GM21526 (cell line): Measurements from ENCODE around the gene CEBPZ.
"Not testable (repeated sequence)": the region's sequence is repeated elsewhere in the genome, so short reads cannot be mapped to it uniquely, and the experiment has no call there.

Experiments used
- ATAC-seq: cut with Tn5 transposase; IDR thresholded peaks from one replicate; pipeline ENCODE4 v1.9.1; 2021; ENCODE audit warnings: moderate library complexity; ENCODE audit not compliant: unreplicated experiment, low FRiP score

CEBPZ gene

GRCh38 chr2:37223131-37223530 lies 8.3 kb downstream of the CEBPZ start:
- ATAC-seq = no peak

GRCh38 chr2:37219046-37219445 lies 12.3 kb downstream of the CEBPZ start:
- no peak for ATAC-seq

GRCh38 chr2:37215250-37215649 lies 16.1 kb downstream of the CEBPZ start:
- ATAC-seq = no peak

GRCh38 chr2:37211939-37212338 lies 19.5 kb downstream of the CEBPZ start:
- ATAC-seq = no peak

- no peak for ATAC-seq
Observed at GRCh38 chr2:37211212-37211611, 20.2 kb downstream of the CEBPZ start.

GRCh38 chr2:37206760-37207159 lies 24.6 kb downstream of the CEBPZ start:
- ATAC-seq = not testable (repeated sequence)

- ATAC-seq = no peak
Observed at GRCh38 chr2:37205689-37206341, 25.6 kb downstream of the CEBPZ start.

GRCh38 chr2:37205071-37205661 lies 26.2 kb downstream of the CEBPZ start:
- ATAC-seq = not testable (repeated sequence)

GRCh38 chr2:37203708-37204107 lies 27.7 kb downstream of the CEBPZ start:
- no peak for ATAC-seq

- ATAC-seq = no peak
Observed at GRCh38 chr2:37201766-37202165, 29.6 kb downstream of the CEBPZ start.

GRCh38 chr2:37201208-37201607 lies 30.2 kb downstream of the CEBPZ start:
- no peak for ATAC-seq

GRCh38 chr2:37198681-37199065 lies 32.7 kb downstream of the CEBPZ start:
- no peak for ATAC-seq

GRCh38 chr2:37196320-37197195 lies 34.8 kb downstream of the CEBPZ start, which contains the start of gene CEBPZOS:
Gene CEBPZOS, plus strand, starts transcription at chr2:37196496. Its CDS starts 3,209 bp downstream, at chr2:37199705.
- peak; percentile 75 for ATAC-seq

- peak; percentile 3 for ATAC-seq
Observed at GRCh38 chr2:37195862-37196319, 35.5 kb downstream of the CEBPZ start.

GRCh38 chr2:37192551-37192950 lies 38.8 kb downstream of the CEBPZ start:
- no peak for ATAC-seq

GRCh38 chr2:37191747-37192146 lies 39.6 kb downstream of the CEBPZ start:
- ATAC-seq = no peak

- no peak for ATAC-seq
Observed at GRCh38 chr2:37191253-37191652, 40.1 kb downstream of the CEBPZ start.

- no peak for ATAC-seq
Observed at GRCh38 chr2:37190290-37190689, 41.1 kb downstream of the CEBPZ start.

- no peak for ATAC-seq
Observed at GRCh38 chr2:37189452-37190153, 41.8 kb downstream of the CEBPZ start.

- no peak for ATAC-seq
Observed at GRCh38 chr2:37188570-37188969, 42.8 kb downstream of the CEBPZ start, which contains the start of gene SULT6B1. Gene SULT6B1, minus strand, starts transcription at chr2:37188670. Its CDS starts 30 bp downstream, at chr2:37188640.
